Hepatocyte (in vitro differentiated cells): Measurements from ENCODE around the gene HSD3B7. TPM values are rescaled to one million over a fixed set of nuclear protein-coding genes. Genes with fewer than 3 reads are reported as not detected.

ENCODE experiments used
- DNase-seq: peaks from one replicate; pipeline ENCODE4 v3.0.0-alpha.2; 2016; ENCODE audit warnings: low spot score
- H2AFZ ChIP-seq: fragments of 200-600 bp; sonication (generic); 2 replicates; pipeline ENCODE4 v1.6.0; 2016; ENCODE audit warnings: antibody characterized with exemption, mild to moderate bottlenecking
- H3K27ac ChIP-seq: fragments of 200-600 bp; sonication (generic); 2 replicates; pipeline ENCODE4 v1.5.1; 2016; ENCODE audit warnings: mild to moderate bottlenecking
- H3K27me3 ChIP-seq: fragments of 200-600 bp; sonication (generic); 2 replicates; pipeline ENCODE4 v1.6.1; 2016
- H3K36me3 ChIP-seq: fragments of 200-600 bp; sonication (generic); replicated peaks from 2 replicates; pipeline ENCODE4 v1.5.1; 2016; ENCODE audit warnings: low read depth; ENCODE audit not compliant: insufficient read depth
- H3K4me1 ChIP-seq: fragments of 200-600 bp; sonication (generic); 2 replicates; pipeline ENCODE4 v1.5.1; 2016; ENCODE audit warnings: mild to moderate bottlenecking, moderate library complexity; ENCODE audit not compliant: insufficient read depth
- H3K4me2 ChIP-seq: fragments of 200-600 bp; sonication (generic); 2 replicates; pipeline ENCODE4 v1.6.0; 2016
- H3K4me3 ChIP-seq: fragments of 200-600 bp; sonication (generic); 2 replicates; pipeline ENCODE4 v1.5.1; 2016; ENCODE audit warnings: mild to moderate bottlenecking
- H3K79me2 ChIP-seq: fragments of 200-600 bp; sonication (generic); 2 replicates; pipeline ENCODE4 v1.6.0; 2017; ENCODE audit warnings: mild to moderate bottlenecking
- H3K9me2 ChIP-seq: fragments of 200-600 bp; sonication (generic); replicated peaks from 2 replicates; pipeline ENCODE4 v1.6.0; 2017; ENCODE audit warnings: mild to moderate bottlenecking; ENCODE audit not compliant: insufficient read depth
- H3K9me3 ChIP-seq: fragments of 200-600 bp; sonication (generic); 2 replicates; pipeline ENCODE4 v1.5.1; 2016; ENCODE audit warnings: low read depth, mild to moderate bottlenecking
- H4K20me1 ChIP-seq: fragments of 200-600 bp; sonication (generic); 2 replicates; pipeline ENCODE4 v1.6.0; 2016; ENCODE audit warnings: mild to moderate bottlenecking; ENCODE audit not compliant: insufficient read depth, poor library complexity, severe bottlenecking
- CTCF ChIP-seq: fragments of 200-600 bp; sonication (generic); IDR thresholded peaks from 2 replicates; pipeline ENCODE4 v1.5.1; 2016; ENCODE audit warnings: antibody characterized with exemption, mild to moderate bottlenecking; ENCODE audit not compliant: poor library complexity
- EZH2 ChIP-seq: fragments of 200-600 bp; sonication (generic); IDR thresholded peaks from 2 replicates; pipeline ENCODE4 v1.6.1; 2016; ENCODE audit warnings: antibody characterized with exemption, mild to moderate bottlenecking, borderline replicate concordance
- EZH2phosphoT487 ChIP-seq: fragments of 200-600 bp; sonication (generic); IDR thresholded peaks from one replicate; pipeline ENCODE4 v1.6.1; 2018; ENCODE audit warnings: antibody characterized with exemption, mild to moderate bottlenecking, low read depth, moderate library complexity; ENCODE audit not compliant: unreplicated experiment, severe bottlenecking
- WGBS: methylation state at CpG from one replicate; pipeline ENCODE4 v1.1.6; 2016; ENCODE audit warnings: low lambda C conversion rate; ENCODE audit errors: missing lambda C conversion rate; 5-methylcytosine and 5-hydroxymethylcytosine counted together
- polyA plus RNA-seq: library from polyadenylated mRNA; unstranded; fragments of >200 nt; fragmentation: Nextera tagmentation; extraction: Ambion mirVana; gene quantifications from 2 replicates; pipeline ENCODE4 v1.2.1, GENCODE V29; 2016
- total RNA-seq: library from RNA; depleted of rRNA; stranded (reverse); fragments of >200 nt; gene quantifications from 2 replicates; pipeline ENCODE4 v1.2.3, GENCODE V29; 2014

The HSD3B7 gene
- total and polyA plus RNA-seq, 2 experiments from 2014 or later, result 17.5 to 20.8 TPM

- no peak for DNase-seq
- H3K36me3 ChIP-seq, result no peaks in the 10 kb centered on the region
- no peak overlapping the region for H3K27ac ChIP-seq
- WGBS, result 97% methylated on average over 19 of the region's 19 CpGs
- H4K20me1 ChIP-seq, result no peaks in the 10 kb centered on the region
- peaks cover under 1% of the 10 kb centered on the region for H3K27me3 ChIP-seq
- no peaks in the 10 kb centered on the region for H3K79me2 ChIP-seq
- H3K9me2 ChIP-seq, result no peaks in the 10 kb centered on the region
- no peak overlapping the region for H3K4me2 ChIP-seq
- peaks cover 26% of the 10 kb centered on the region for H3K4me1 ChIP-seq
- TF ChIP-seq CTCF, result no peak
- TF ChIP-seq EZH2phosphoT487, result no peak
- no peak for TF ChIP-seq EZH2
- H3K9me3 ChIP-seq, result no peaks in the 10 kb centered on the region
- H2AFZ ChIP-seq, result no peak overlapping the region
- H3K4me3 ChIP-seq, result no peak overlapping the region
Observed at GRCh38 chr16:31000671-31001382, 15.8 kb downstream of the HSD3B7 start.

GRCh38 chr16:31001507-31002249 is 16.7 kb downstream of the HSD3B7 start:
- Histone ChIP-seq H3K4me2 (no peak overlapping the region), H3K36me3 (no peaks in the 10 kb centered on the region)

GRCh38 chr16:31002250-31002700 is 17.3 kb downstream of the HSD3B7 start:
- no peak overlapping the region for H3K4me2 ChIP-seq
- no peak overlapping the region for H3K27ac ChIP-seq
- no peak overlapping the region for H3K4me3 ChIP-seq
- 68% methylated on average over 10 of the region's 10 CpGs for WGBS
- H3K36me3 ChIP-seq, result no peaks in the 10 kb centered on the region
- H3K9me3 ChIP-seq, result no peaks in the 10 kb centered on the region
- no peaks in the 10 kb centered on the region for H3K79me2 ChIP-seq
- no peak for DNase-seq
- no peaks in the 10 kb centered on the region for H4K20me1 ChIP-seq
- peaks cover 2% of the 10 kb centered on the region for H3K27me3 ChIP-seq
- TF ChIP-seq EZH2phosphoT487 (no peak), EZH2 (no peak), CTCF (no peak)
- H2AFZ ChIP-seq, result no peak overlapping the region
- no peaks in the 10 kb centered on the region for H3K9me2 ChIP-seq
- H3K4me1 ChIP-seq, result peaks cover 17% of the 10 kb centered on the region

More at GRCh38 chr16:31001507-31002249, 16.7 kb downstream of the HSD3B7 start:
- WGBS, result 82% methylated on average over 9 of the region's 16 CpGs
- TF ChIP-seq EZH2 (no peak), EZH2phosphoT487 (no peak), CTCF (no peak)
- H3K9me2 ChIP-seq, result no peaks in the 10 kb centered on the region
- no peaks in the 10 kb centered on the region for H3K27me3 ChIP-seq
- H3K4me3 ChIP-seq, result no peak overlapping the region
- no peaks in the 10 kb centered on the region for H3K79me2 ChIP-seq
- DNase-seq, result no peak
- no peak overlapping the region for H2AFZ ChIP-seq
- H3K9me3 ChIP-seq, result no peaks in the 10 kb centered on the region
- H3K27ac ChIP-seq, result no peak overlapping the region
- no peaks in the 10 kb centered on the region for H4K20me1 ChIP-seq
- peaks cover 20% of the 10 kb centered on the region for H3K4me1 ChIP-seq
